GM23338 (cell line): ENCODE measurements around the gene GPR152.

Experiments
- CREB1 ChIP-seq: fragments of 250-450 bp; sonication (Bioruptor Pico); IDR thresholded peaks from 2 replicates; pipeline ENCODE4 v1.5.0; 2020; ENCODE audit warnings: low read depth, mild to moderate bottlenecking, moderate library complexity
- EZH2 ChIP-seq: fragments of 200-600 bp; sonication (generic); IDR thresholded peaks from one replicate; pipeline ENCODE4 v1.8.0; 2017; ENCODE audit warnings: antibody characterized with exemption, mild to moderate bottlenecking, low read depth; ENCODE audit not compliant: unreplicated experiment
- EZH2phosphoT487 ChIP-seq: fragments of 200-600 bp; sonication (generic); IDR thresholded peaks from one replicate; pipeline ENCODE4 v1.8.1; 2018; ENCODE audit warnings: antibody characterized with exemption; ENCODE audit not compliant: unreplicated experiment
- JUNB ChIP-seq: IDR thresholded peaks from one replicate; pipeline ENCODE4 v1.6.1; 2016; ENCODE audit warnings: antibody characterized with exemption; ENCODE audit not compliant: unreplicated experiment
- NANOG ChIP-seq: IDR thresholded peaks from 2 replicates; pipeline ENCODE4 v1.6.1; 2016; ENCODE audit warnings: antibody characterized with exemption, borderline replicate concordance
- POLR2AphosphoS5 ChIP-seq: IDR thresholded peaks from 2 replicates; pipeline ENCODE4 v1.6.1; 2016; ENCODE audit warnings: antibody characterized with exemption, low read depth
- STAT1 ChIP-seq: IDR thresholded peaks from one replicate; pipeline ENCODE4 v1.6.1; 2016; ENCODE audit warnings: antibody characterized with exemption; ENCODE audit not compliant: unreplicated experiment
- ZNF114 ChIP-seq: fragments of 250-450 bp; sonication (Bioruptor Pico); IDR thresholded peaks from 2 replicates; pipeline ENCODE4 v1.5.0; 2020; ENCODE audit warnings: mild to moderate bottlenecking, moderate library complexity
- ZNF331 ChIP-seq: fragments of 250-450 bp; sonication (Bioruptor Pico); IDR thresholded peaks from 2 replicates; pipeline ENCODE4 v1.5.0; 2020; ENCODE audit warnings: low read depth, mild to moderate bottlenecking, moderate library complexity
- TF ChIP-seq, protein P1 (sequence below), 2 experiments: fragments of 200-600 bp in 1 of 2; sonication (generic) in 1 of 2; conservative IDR thresholded peaks; 2 replicates each; pipeline versions ENCODE4 v1.5.1 to v1.6.1; 2016 to 2017; ENCODE audit warnings: antibody characterized with exemption in 2 of 2, low read depth in 2 of 2, mild to moderate bottlenecking in 2 of 2, moderate library complexity in 1 of 2
- TF ChIP-seq, protein P2 (sequence below): IDR thresholded peaks from one replicate; pipeline ENCODE4 v1.6.1; 2018; ENCODE audit warnings: antibody characterized with exemption; ENCODE audit not compliant: unreplicated experiment
- TF ChIP-seq, protein P3 (sequence below): IDR thresholded peaks from 2 replicates; pipeline ENCODE4 v1.6.1; 2016; ENCODE audit warnings: antibody characterized with exemption

DNA sequence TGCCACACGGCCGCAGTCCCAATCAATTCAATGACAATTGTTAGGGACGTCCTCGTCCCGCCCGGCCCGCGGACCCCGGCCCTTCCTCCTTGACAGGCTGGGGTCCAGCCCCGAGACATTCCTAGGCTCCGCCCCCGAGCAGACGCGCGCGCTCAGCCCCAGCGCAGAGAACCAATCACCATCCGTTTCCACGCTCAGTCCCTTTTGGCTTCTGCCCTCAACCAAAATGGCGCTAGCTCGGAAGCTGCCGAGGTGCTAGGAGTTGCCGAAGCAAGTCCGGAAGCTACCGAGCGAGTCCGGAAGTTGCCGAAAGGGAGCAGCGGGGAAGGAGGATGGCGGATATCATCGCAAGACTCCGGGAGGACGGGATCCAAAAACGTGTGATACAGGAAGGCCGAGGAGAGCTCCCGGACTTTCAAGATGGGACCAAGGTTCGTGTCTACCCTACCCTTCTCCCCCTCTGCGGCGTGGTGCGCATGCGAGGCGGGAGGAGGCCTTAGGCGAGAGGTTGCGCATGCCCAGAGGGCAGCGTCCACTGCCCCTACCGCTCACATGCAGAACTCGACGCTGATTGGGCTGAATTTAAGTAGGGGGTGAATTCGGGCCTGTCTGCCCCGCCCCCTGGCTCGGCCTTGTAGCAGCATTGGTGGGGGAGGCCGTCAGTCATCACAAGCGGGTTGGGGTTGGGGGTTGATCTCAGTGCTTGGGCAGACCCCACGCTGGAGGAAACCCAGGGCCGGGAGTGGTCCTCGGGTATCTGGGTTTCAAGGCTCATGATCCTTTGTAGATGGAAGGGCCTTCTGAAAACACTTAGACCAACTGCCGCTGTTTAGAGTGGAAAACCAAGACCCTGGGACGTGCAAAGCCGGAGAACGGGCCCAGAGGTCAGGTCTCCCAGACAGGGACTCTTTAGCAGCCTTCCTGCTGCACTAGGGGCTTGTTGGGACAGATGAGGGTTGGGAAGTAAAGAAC lies 30.6 kb upstream of the GPR152 start, which contains the start of gene AIP:
- TF ChIP-seq JUNB (no peak), POLR2AphosphoS5 (peak; percentile 61), EZH2phosphoT487 (no peak), CREB1 (CRISPR knock-in tag) (peak; percentile 46; the same call in 1 of the 2 replicates), EZH2 (no peak), NANOG (no peak), ZNF114 (no peak), STAT1 (no peak), ZNF331 (no peak)
- TF ChIP-seq, protein P1, sequence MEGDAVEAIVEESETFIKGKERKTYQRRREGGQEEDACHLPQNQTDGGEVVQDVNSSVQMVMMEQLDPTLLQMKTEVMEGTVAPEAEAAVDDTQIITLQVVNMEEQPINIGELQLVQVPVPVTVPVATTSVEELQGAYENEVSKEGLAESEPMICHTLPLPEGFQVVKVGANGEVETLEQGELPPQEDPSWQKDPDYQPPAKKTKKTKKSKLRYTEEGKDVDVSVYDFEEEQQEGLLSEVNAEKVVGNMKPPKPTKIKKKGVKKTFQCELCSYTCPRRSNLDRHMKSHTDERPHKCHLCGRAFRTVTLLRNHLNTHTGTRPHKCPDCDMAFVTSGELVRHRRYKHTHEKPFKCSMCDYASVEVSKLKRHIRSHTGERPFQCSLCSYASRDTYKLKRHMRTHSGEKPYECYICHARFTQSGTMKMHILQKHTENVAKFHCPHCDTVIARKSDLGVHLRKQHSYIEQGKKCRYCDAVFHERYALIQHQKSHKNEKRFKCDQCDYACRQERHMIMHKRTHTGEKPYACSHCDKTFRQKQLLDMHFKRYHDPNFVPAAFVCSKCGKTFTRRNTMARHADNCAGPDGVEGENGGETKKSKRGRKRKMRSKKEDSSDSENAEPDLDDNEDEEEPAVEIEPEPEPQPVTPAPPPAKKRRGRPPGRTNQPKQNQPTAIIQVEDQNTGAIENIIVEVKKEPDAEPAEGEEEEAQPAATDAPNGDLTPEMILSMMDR (conservative IDR thresholded peaks at IDR 0.05; ENCODE audit: low read depth in 2 of 2), result no peak
- TF ChIP-seq, protein P2, sequence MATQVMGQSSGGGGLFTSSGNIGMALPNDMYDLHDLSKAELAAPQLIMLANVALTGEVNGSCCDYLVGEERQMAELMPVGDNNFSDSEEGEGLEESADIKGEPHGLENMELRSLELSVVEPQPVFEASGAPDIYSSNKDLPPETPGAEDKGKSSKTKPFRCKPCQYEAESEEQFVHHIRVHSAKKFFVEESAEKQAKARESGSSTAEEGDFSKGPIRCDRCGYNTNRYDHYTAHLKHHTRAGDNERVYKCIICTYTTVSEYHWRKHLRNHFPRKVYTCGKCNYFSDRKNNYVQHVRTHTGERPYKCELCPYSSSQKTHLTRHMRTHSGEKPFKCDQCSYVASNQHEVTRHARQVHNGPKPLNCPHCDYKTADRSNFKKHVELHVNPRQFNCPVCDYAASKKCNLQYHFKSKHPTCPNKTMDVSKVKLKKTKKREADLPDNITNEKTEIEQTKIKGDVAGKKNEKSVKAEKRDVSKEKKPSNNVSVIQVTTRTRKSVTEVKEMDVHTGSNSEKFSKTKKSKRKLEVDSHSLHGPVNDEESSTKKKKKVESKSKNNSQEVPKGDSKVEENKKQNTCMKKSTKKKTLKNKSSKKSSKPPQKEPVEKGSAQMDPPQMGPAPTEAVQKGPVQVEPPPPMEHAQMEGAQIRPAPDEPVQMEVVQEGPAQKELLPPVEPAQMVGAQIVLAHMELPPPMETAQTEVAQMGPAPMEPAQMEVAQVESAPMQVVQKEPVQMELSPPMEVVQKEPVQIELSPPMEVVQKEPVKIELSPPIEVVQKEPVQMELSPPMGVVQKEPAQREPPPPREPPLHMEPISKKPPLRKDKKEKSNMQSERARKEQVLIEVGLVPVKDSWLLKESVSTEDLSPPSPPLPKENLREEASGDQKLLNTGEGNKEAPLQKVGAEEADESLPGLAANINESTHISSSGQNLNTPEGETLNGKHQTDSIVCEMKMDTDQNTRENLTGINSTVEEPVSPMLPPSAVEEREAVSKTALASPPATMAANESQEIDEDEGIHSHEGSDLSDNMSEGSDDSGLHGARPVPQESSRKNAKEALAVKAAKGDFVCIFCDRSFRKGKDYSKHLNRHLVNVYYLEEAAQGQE, result no peak
- TF ChIP-seq, protein P3, sequence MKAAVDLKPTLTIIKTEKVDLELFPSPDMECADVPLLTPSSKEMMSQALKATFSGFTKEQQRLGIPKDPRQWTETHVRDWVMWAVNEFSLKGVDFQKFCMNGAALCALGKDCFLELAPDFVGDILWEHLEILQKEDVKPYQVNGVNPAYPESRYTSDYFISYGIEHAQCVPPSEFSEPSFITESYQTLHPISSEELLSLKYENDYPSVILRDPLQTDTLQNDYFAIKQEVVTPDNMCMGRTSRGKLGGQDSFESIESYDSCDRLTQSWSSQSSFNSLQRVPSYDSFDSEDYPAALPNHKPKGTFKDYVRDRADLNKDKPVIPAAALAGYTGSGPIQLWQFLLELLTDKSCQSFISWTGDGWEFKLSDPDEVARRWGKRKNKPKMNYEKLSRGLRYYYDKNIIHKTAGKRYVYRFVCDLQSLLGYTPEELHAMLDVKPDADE, result 0 out of 2 replicates have a peak, but pooled peaks have one; percentile 25
